Stimulated activated CD4-positive, alpha-beta T cell treated with anti-CD3 and anti-CD28 coated beads, Interleukin-1b, Interleukin-23, amount 100 ng/mL, for 4 hours (primary cell): Measurements from ENCODE around the gene TRABD.

Source experiments
- DNase-seq, 2 donors: peaks; one replicate each; pipeline ENCODE4 v3.0.0-alpha.2; 2020; ENCODE audit warnings: low read depth in 2 of 2

The TRABD gene

GRCh38 chr22:50217543-50218152, 31.9 kb downstream of the TRABD start:
- no peak for DNase-seq

GRCh38 chr22:50218153-50218995, 32.7 kb downstream of the TRABD start:
- no peak for DNase-seq

- DNase-seq, result no peak
Measured at GRCh38 chr22:50218996-50219727, 33.4 kb downstream of the TRABD start.

GRCh38 chr22:50219800-50220602, 34.3 kb downstream of the TRABD start:
- DNase-seq, result no peak

GRCh38 chr22:50220603-50221409, 35.1 kb downstream of the TRABD start:
- DNase-seq, result no peak

- no peak for DNase-seq
Measured at GRCh38 chr22:50221410-50222300, 35.9 kb downstream of the TRABD start.

- no peak for DNase-seq
Measured at GRCh38 chr22:50222508-50222907, 36.8 kb downstream of the TRABD start.

- DNase-seq, result no peak
Measured at GRCh38 chr22:50224071-50224470, 38.4 kb downstream of the TRABD start.

GRCh38 chr22:50225200-50225969, 39.7 kb downstream of the TRABD start:
- no peak for DNase-seq

- no peak for DNase-seq
Measured at GRCh38 chr22:50226063-50226874, 40.6 kb downstream of the TRABD start.

- DNase-seq, result no peak
Measured at GRCh38 chr22:50226875-50227165, 41.1 kb downstream of the TRABD start.

GRCh38 chr22:50227579-50228215, 42.0 kb downstream of the TRABD start:
- no peak for DNase-seq

- no peak for DNase-seq
Measured at GRCh38 chr22:50228366-50228765, 42.7 kb downstream of the TRABD start.

GRCh38 chr22:50229370-50229769, 43.7 kb downstream of the TRABD start:
- DNase-seq, result no peak

GRCh38 chr22:50232481-50233151, 46.9 kb downstream of the TRABD start:
- no peak for DNase-seq

- no peak for DNase-seq
Measured at GRCh38 chr22:50233223-50233622, 47.5 kb downstream of the TRABD start.

- no peak for DNase-seq
Measured at GRCh38 chr22:50236731-50237409, 51.2 kb downstream of the TRABD start.
